Retinal pigment epithelial cell (primary cell): ENCODE data around the gene PITPNC1.
A peak's percentile ranks its signal among the peaks of the same experiment; 100 is the strongest.

Source experiments
- DNase-seq: peaks from one replicate; pipeline ENCODE4 v3.0.0-alpha.2; 2010; ENCODE audit warnings: low read depth
- H3K4me3 ChIP-seq: 2 replicates; pipeline ENCODE4 v1.5.1; 2011; ENCODE audit warnings: mild to moderate bottlenecking, low read length, control low read depth, moderate library complexity
- TF ChIP-seq, protein P1 (sequence below): conservative IDR thresholded peaks from 2 replicates; pipeline ENCODE4 v1.5.1; 2011; ENCODE audit warnings: low read depth, low read length, control low read depth, inconsistent platforms

Gene PITPNC1

DNA sequence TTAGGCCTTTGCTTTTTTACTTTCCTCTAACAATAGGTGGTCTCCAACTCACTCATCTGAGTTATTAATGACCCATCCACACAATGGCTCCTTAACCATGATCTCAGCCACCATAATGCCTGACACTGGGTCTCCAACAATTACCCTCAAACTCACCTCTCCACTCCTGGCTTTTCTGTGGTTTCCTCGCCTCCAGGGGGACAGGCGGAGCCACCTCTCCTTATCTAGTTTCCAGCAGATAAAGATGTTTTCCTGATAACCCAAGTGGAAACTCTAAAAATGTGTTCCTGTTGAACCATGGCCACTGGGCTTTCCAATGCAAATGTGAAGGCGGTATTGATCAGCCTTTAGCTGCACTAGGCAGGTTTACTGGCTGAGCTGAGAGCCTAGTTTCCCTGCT is 331.3 kb downstream of the PITPNC1 start:
- H3K4me3 ChIP-seq: no peak overlapping the region
- TF ChIP-seq, protein P1, sequence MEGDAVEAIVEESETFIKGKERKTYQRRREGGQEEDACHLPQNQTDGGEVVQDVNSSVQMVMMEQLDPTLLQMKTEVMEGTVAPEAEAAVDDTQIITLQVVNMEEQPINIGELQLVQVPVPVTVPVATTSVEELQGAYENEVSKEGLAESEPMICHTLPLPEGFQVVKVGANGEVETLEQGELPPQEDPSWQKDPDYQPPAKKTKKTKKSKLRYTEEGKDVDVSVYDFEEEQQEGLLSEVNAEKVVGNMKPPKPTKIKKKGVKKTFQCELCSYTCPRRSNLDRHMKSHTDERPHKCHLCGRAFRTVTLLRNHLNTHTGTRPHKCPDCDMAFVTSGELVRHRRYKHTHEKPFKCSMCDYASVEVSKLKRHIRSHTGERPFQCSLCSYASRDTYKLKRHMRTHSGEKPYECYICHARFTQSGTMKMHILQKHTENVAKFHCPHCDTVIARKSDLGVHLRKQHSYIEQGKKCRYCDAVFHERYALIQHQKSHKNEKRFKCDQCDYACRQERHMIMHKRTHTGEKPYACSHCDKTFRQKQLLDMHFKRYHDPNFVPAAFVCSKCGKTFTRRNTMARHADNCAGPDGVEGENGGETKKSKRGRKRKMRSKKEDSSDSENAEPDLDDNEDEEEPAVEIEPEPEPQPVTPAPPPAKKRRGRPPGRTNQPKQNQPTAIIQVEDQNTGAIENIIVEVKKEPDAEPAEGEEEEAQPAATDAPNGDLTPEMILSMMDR: no peak
- no peak for DNase-seq

DNA sequence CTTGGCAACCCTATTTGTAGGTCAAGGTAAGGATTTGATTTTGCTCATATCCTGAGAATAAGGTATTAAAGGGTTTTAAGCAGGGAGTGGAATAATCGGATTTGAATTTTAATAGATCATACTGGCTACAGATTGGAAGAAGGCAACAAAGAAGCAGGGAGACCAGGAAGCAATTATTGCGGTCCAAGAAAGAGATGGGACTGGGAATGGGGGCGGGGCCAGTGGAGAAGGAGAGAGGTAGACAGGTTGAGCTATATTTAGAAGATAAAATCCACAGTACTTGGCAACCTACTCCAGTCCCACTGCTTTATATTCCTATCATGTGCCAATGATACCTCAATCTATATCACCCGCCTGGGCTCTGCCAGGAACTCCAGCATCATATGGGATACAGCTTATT is 334.8 kb downstream of the PITPNC1 start:
- no peak overlapping the region for H3K4me3 ChIP-seq
- TF ChIP-seq, protein P1: no peak
- DNase-seq: no peak

DNA sequence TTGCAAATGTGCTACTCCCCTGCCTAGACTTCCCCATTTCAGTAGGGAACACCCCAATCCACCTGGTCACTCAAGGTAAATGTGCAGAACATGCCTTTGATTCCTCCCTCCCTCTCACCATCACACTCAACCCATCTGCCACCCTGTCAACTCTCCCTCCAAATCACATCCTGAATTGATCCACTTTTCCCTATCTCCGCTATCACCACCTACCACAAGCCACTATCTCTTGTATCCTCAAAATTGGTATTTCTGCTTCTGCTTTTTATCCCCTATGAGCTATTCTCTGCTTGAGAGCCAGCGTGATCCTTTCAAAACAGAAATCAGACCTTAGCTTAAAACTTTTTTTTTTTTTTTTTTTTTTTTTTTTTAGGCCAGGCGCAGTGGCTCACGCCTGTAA is 335.3 kb downstream of the PITPNC1 start:
- H3K4me3 ChIP-seq: no peak overlapping the region
- no peak for DNase-seq
- TF ChIP-seq, protein P1: no peak

DNA sequence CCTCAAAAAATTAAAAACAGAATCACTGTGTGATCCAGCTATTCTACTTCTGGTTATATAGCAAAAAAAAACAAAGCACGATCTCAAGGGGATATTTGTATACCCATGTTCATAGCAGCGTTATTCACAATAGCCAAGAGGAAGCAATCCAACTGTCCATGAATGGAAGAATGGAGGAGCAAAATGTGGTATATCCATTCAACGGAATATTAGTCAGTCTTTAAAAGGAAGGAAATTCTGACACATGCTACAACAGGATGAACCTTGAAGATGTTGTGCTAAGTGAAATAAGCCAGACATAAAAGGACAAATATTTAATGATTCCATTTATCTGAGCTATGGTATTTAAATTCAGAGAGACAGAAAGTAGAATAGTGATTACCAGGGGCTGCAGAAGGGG is 336.1 kb downstream of the PITPNC1 start:
- TF ChIP-seq, protein P1: no peak
- H3K4me3 ChIP-seq: no peak overlapping the region
- DNase-seq: no peak

GRCh38 chr17:67716405-67716798 is 339.3 kb downstream of the PITPNC1 start:
- H3K4me3 ChIP-seq: no peak overlapping the region
- no peak for DNase-seq
- TF ChIP-seq, protein P1: no peak

DNA sequence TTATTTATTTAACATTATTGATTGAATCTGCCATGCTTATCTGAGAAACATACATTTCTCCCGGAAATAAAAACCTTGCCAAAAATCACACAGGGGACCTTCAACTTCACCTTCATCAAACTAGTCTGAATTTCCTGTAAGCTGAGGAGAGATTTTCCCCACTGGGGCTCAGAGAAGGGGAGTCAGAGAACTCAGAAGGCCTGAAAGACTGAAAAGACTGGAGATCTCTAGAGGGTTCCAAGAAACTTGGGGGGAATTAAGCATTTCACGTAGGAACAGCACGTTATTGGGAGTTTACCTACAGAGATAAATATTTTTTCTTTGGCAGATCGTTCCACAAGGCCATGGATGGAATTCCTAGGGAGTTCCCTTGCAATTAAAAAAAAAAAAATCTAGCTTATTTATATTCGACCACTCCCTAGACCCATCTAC is 340.1 kb downstream of the PITPNC1 start:
- no peak for DNase-seq

DNA sequence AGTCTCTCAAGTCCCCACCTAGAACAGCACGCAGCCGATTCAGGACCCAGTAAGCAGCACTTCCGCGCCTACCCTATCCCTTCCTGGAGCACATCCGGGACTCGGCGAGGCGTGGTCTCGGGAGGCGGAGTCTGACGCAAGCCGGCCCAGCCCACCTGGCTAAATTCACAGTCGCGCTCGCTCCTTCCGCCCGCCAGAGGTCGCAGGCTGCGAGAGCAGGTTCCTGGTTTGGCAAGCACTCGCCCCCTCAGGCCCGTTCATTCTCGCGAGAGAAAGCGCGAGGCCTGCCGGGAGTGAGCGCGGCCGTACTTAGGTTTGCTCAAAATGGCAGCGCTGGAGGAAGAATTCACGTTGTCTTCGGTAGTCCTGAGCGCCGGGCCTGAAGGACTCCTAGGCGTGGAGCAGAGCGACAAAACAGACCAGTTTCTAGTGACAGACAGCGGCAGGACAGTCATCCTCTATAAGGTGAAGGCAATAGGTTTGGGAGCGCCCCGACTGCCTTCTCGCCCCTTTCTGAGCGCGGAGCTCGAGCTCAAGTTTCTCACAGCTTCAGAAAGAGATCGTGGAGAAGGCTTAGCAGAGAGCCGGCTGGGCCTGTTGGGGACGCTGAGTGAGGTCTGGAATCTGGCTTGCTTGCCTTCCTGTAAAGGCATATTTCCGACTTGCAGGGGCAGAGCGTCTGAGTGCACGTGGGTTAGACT is 340.7 kb downstream of the PITPNC1 start, which contains the start of gene NOL11:
TSS of gene NOL11 (plus strand) at position 313 of the 701 bp plus-strand sequence. CDS start at position 325, 12 bp downstream.
- TF ChIP-seq, protein P1: peak; percentile 90
- peak within 1 kb of the TSS; percentile 100 for H3K4me3 ChIP-seq
- peak; percentile 96 for DNase-seq

More for the DNA sequence above, 340.1 kb downstream of the PITPNC1 start:
- TF ChIP-seq, protein P1: no peak
- peak overlapping the region; percentile 75 for H3K4me3 ChIP-seq
